ENCODE measurements around the gene CARD18.

Gene CARD18

GRCh38 chr11:105139669-105140068 is at the start of gene CARD18:
Gene CARD18, minus strand, starts transcription at chr11:105139769. Its CDS starts 43 bp downstream, at chr11:105139726.
- DNase-seq: no peak

GRCh38 chr11:105183987-105184386 is 44.4 kb upstream of the CARD18 start:
- no peak for DNase-seq

GRCh38 chr11:105183426-105183825 is 43.9 kb upstream of the CARD18 start:
- no peak for DNase-seq

- DNase-seq: no peak
Measured at GRCh38 chr11:105181521-105181920, 42.0 kb upstream of the CARD18 start.

GRCh38 chr11:105181100-105181499 is 41.5 kb upstream of the CARD18 start:
- no peak for DNase-seq

- DNase-seq: peak; percentile 65
Measured at GRCh38 chr11:105179542-105180278, 40.1 kb upstream of the CARD18 start.

- DNase-seq: no peak
Measured at GRCh38 chr11:105177658-105178057, 38.1 kb upstream of the CARD18 start.

GRCh38 chr11:105168457-105168856 is 28.9 kb upstream of the CARD18 start:
- no peak for DNase-seq

- no peak for DNase-seq
Measured at GRCh38 chr11:105167244-105167643, 27.7 kb upstream of the CARD18 start.

- DNase-seq: no peak
Measured at GRCh38 chr11:105164208-105164607, 24.6 kb upstream of the CARD18 start.

GRCh38 chr11:105162506-105162905 is 22.9 kb upstream of the CARD18 start:
- no peak for DNase-seq

GRCh38 chr11:105158436-105158835 is 18.9 kb upstream of the CARD18 start:
- no peak for DNase-seq

GRCh38 chr11:105156720-105157119 is 17.2 kb upstream of the CARD18 start:
- DNase-seq: no peak

GRCh38 chr11:105156231-105156630 is 16.7 kb upstream of the CARD18 start:
- no peak for DNase-seq

- no peak for DNase-seq
Measured at GRCh38 chr11:105155679-105156078, 16.1 kb upstream of the CARD18 start.

GRCh38 chr11:105153392-105153791 is 13.8 kb upstream of the CARD18 start:
- DNase-seq: no peak

GRCh38 chr11:105152560-105152959 is 13.0 kb upstream of the CARD18 start:
- no peak for DNase-seq

- no peak for DNase-seq
Measured at GRCh38 chr11:105152021-105152512, 12.5 kb upstream of the CARD18 start.

GRCh38 chr11:105149477-105149876 is 9.9 kb upstream of the CARD18 start:
- DNase-seq: no peak

- DNase-seq: no peak
Measured at GRCh38 chr11:105148241-105148640, 8.7 kb upstream of the CARD18 start.

- no peak for DNase-seq
Measured at GRCh38 chr11:105144887-105145286, 5.3 kb upstream of the CARD18 start.

- no peak for DNase-seq
Measured at GRCh38 chr11:105142167-105142566, 2.6 kb upstream of the CARD18 start.

- DNase-seq: no peak
Measured at GRCh38 chr11:105137286-105137685, 2.3 kb downstream of the CARD18 start.

GRCh38 chr11:105135883-105136282 is 3.7 kb downstream of the CARD18 start:
- no peak for DNase-seq
